VCaP (cell line): Measurements from ENCODE around the gene ORM2.

ENCODE experiments used
- H3K27ac ChIP-seq: fragments of 450-650 bp; 2 replicates; pipeline ENCODE4 v1.5.1; 2017
- CTCF ChIP-seq: fragments of 450-650 bp; conservative IDR thresholded peaks from 2 replicates; pipeline ENCODE4 v1.5.1; 2017; ENCODE audit warnings: mild to moderate bottlenecking, moderate library complexity

The ORM2 gene

GRCh38 chr9:114357360-114357759 lies 27.7 kb downstream of the ORM2 start:
- TF ChIP-seq CTCF = no peak
- no peak overlapping the region for H3K27ac ChIP-seq

- no peak overlapping the region for H3K27ac ChIP-seq
- TF ChIP-seq CTCF = no peak
Observed at GRCh38 chr9:114357911-114358328, 28.3 kb downstream of the ORM2 start.

GRCh38 chr9:114359801-114360200 lies 30.1 kb downstream of the ORM2 start:
- no peak for TF ChIP-seq CTCF
- no peak overlapping the region for H3K27ac ChIP-seq

GRCh38 chr9:114361542-114361941 lies 31.9 kb downstream of the ORM2 start:
- no peak for TF ChIP-seq CTCF
- no peak overlapping the region for H3K27ac ChIP-seq

GRCh38 chr9:114362394-114362793 lies 32.7 kb downstream of the ORM2 start:
- H3K27ac ChIP-seq = no peak overlapping the region
- TF ChIP-seq CTCF = no peak

- H3K27ac ChIP-seq = no peak overlapping the region
Observed at GRCh38 chr9:114363424-114363823, 33.8 kb downstream of the ORM2 start.

GRCh38 chr9:114364134-114365041 lies 34.7 kb downstream of the ORM2 start:
- H3K27ac ChIP-seq = no peak overlapping the region
- TF ChIP-seq CTCF = no peak

More at GRCh38 chr9:114363424-114363823, 33.8 kb downstream of the ORM2 start:
- TF ChIP-seq CTCF = no peak
